ENCODE data around the gene NTHL1.

Gene NTHL1

DNA sequence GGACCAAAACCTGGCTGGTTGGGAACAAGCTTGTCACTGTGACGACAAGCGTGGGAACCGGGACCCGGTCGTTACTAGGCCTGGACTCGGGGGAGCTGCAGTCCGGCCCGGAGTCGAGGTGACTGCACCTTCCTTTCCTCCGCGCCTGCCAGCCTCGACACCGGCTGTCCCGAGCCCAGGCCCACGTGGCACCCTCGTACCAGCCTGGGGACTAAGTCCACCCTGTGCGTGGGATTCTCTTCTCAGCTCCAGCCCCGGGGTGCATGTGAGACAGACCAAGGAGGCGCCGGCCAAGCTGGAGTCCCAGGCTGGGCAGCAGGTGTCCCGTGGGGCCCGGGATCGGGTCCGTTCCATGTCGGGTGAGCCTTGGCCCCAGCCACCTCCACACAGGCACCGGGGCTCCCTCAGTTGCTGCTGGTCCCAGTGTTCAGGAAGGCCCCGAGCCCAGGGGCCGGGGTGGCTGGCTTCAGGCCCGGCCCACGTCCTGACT lies 31.7 kb upstream of the NTHL1 start:
- H3K36me3 ChIP-seq (ENCODE audit: insufficient read depth, low read length): peaks cover 4% of the 10 kb centered on the region
- H3K9ac ChIP-seq (ENCODE audit: low read depth, low read length): no peak overlapping the region
- no peaks in the 10 kb centered on the region for H3K4me1 ChIP-seq (ENCODE audit: insufficient read depth, low read length)
- H3K9me3 ChIP-seq (ENCODE audit: control insufficient read depth, insufficient read depth, low read length): no peaks in the 10 kb centered on the region

GRCh38 chr16:2078691-2079090 lies 31.1 kb upstream of the NTHL1 start:
- no peak overlapping the region for H3K9ac ChIP-seq (ENCODE audit: low read depth, low read length)
- no peaks in the 10 kb centered on the region for H3K4me1 ChIP-seq (ENCODE audit: insufficient read depth, low read length)
- peaks cover 4% of the 10 kb centered on the region for H3K36me3 ChIP-seq (ENCODE audit: insufficient read depth, low read length)
- H3K9me3 ChIP-seq (ENCODE audit: control insufficient read depth, insufficient read depth, low read length): no peaks in the 10 kb centered on the region

DNA sequence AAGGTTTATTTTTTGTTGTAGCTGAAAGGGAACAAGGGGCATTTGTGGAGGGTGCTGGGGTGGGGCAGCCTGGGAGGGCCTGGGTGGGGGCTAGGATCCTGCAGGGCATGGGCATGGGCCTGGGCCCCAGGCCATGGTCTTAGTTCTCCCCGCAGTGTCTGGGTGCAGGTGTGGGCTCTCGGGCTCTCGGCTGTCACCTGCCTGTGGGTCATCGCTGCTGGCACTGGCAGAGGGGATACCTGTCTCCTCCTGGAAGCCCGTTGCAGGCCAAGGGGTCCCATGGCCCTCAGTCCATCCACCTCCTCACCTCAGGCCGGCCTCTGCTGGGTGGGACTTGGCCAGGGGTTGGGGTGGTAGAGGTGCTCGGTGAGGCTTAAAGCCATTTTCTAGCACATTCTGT lies 30.5 kb upstream of the NTHL1 start:
- Histone ChIP-seq H3K4me1 (ENCODE audit: insufficient read depth, low read length) (no peaks in the 10 kb centered on the region), H3K9me3 (ENCODE audit: control insufficient read depth, insufficient read depth, low read length) (no peaks in the 10 kb centered on the region), H3K36me3 (ENCODE audit: insufficient read depth, low read length) (peaks cover 4% of the 10 kb centered on the region), H3K9ac (ENCODE audit: low read depth, low read length) (no peak overlapping the region)

DNA sequence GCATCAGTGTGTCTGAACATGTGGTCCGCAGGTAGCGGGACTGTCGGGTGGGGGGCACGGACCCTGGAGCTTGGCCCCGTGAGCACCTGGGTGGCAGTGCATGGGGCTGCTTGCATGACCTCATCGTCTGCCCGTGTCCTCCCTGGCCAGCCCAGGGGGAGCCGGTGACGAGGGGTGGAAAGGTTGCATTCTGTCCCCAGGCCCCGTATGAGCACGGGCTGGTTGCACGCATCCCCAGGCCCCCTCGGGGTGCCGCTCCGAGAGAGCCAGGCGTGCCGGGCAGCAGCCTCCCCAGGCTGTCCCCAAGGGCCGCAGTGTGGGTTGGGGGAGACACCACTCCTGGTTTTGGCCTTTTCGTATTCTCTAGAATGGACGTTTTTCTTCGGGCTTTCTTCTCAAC lies 30.1 kb upstream of the NTHL1 start:
- Histone ChIP-seq H3K36me3 (ENCODE audit: insufficient read depth, low read length) (peaks cover 4% of the 10 kb centered on the region), H3K9ac (ENCODE audit: low read depth, low read length) (no peak overlapping the region), H3K4me1 (ENCODE audit: insufficient read depth, low read length) (no peaks in the 10 kb centered on the region), H3K9me3 (ENCODE audit: control insufficient read depth, insufficient read depth, low read length) (no peaks in the 10 kb centered on the region)

- Histone ChIP-seq H3K9me3 (ENCODE audit: control insufficient read depth, insufficient read depth, low read length) (no peaks in the 10 kb centered on the region), H3K9ac (ENCODE audit: low read depth, low read length) (no peak overlapping the region), H3K4me1 (ENCODE audit: insufficient read depth, low read length) (no peaks in the 10 kb centered on the region), H3K36me3 (ENCODE audit: insufficient read depth, low read length) (peaks cover 4% of the 10 kb centered on the region)
Observed at GRCh38 chr16:2077016-2077415, 29.4 kb upstream of the NTHL1 start.

- Histone ChIP-seq H3K4me1 (ENCODE audit: insufficient read depth, low read length) (no peaks in the 10 kb centered on the region), H3K36me3 (ENCODE audit: insufficient read depth, low read length) (peaks cover 4% of the 10 kb centered on the region), H3K9ac (ENCODE audit: low read depth, low read length) (no peak overlapping the region), H3K9me3 (ENCODE audit: control insufficient read depth, insufficient read depth, low read length) (no peaks in the 10 kb centered on the region)
Observed at GRCh38 chr16:2076072-2076865, 28.6 kb upstream of the NTHL1 start.

DNA sequence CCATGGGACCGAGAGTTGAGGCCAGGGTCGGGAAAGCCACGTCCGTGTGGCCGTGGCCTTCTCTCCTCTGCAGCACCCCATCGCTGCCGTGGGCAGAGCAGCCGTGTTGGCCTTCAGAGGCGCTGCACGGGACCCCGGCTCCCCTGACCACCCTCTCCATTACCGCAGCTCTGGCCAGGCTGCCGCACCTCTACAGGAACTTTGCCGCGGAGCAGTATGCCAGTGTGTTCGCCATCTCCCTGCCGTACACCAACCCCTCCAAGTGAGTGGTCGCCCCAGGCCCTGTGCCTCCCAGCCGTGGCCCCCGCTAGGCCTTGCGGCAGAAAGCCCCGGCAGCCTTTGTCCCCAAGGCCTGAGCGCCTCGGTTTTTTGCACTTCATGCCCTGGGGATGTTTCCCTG lies 28.0 kb upstream of the NTHL1 start:
- H3K9ac ChIP-seq (ENCODE audit: low read depth, low read length): no peak overlapping the region
- H3K36me3 ChIP-seq (ENCODE audit: insufficient read depth, low read length): peaks cover 4% of the 10 kb centered on the region
- H3K9me3 ChIP-seq (ENCODE audit: control insufficient read depth, insufficient read depth, low read length): no peaks in the 10 kb centered on the region
- H3K4me1 ChIP-seq (ENCODE audit: insufficient read depth, low read length): no peaks in the 10 kb centered on the region

DNA sequence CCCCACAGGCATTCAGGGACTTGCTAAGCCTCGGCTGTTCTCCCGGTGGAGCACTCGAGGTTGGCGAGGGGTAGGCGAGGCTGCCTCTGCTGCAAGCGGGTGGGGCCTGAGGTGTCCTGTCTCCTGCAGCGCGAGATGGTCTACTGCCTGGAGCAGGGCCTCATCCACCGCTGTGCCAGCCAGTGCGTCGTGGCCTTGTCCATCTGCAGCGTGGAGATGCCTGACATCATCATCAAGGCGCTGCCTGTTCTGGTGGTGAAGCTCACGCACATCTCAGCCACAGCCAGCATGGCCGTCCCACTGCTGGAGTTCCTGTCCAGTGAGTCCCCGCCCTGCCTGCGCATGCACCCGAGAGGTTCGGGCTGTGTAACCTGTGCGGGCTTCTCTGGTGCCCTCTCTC lies 26.4 kb upstream of the NTHL1 start:
- Histone ChIP-seq H3K9ac (ENCODE audit: low read depth, low read length) (no peak overlapping the region), H3K36me3 (ENCODE audit: insufficient read depth, low read length) (peaks cover 4% of the 10 kb centered on the region), H3K9me3 (ENCODE audit: control insufficient read depth, insufficient read depth, low read length) (no peaks in the 10 kb centered on the region), H3K4me1 (ENCODE audit: insufficient read depth, low read length) (no peaks in the 10 kb centered on the region)

GRCh38 chr16:2072926-2073325 lies 25.3 kb upstream of the NTHL1 start:
- H3K9ac ChIP-seq (ENCODE audit: low read depth, low read length): no peak overlapping the region
- peaks cover 4% of the 10 kb centered on the region for H3K36me3 ChIP-seq (ENCODE audit: insufficient read depth, low read length)
- H3K4me1 ChIP-seq (ENCODE audit: insufficient read depth, low read length): no peaks in the 10 kb centered on the region
- no peaks in the 10 kb centered on the region for H3K9me3 ChIP-seq (ENCODE audit: control insufficient read depth, insufficient read depth, low read length)

DNA sequence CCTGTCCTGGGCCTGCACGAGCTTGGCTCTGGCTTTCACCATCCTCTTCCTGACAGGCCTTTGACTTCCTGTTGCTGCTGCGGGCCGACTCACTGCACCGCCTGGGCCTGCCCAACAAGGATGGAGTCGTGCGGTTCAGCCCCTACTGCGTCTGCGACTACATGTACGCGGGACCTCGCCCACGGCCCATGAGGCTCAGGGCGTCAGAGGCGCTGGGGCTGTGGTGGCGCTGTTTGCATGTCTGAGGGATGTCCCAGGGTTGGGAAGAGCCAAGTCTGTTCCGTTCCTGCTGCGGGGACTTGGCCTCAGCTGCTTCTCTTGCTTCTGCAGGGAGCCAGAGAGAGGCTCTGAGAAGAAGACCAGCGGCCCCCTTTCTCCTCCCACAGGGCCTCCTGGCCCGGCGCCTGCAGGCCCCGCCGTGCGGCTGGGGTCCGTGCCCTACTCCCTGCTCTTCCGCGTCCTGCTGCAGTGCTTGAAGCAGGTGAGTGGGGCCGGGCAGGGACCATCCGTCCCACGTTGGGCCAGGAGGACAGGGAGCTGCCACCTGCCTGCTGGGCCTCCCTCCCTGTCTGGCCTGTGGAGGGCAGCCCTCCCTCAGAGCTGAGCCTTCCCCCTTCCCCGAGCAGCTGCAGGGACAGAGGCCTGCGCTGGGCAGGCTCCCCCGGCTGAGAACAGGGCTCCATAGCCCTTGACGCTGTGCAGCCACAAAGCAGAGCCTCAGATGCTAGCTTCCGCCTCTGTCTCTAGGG lies 24.0 kb upstream of the NTHL1 start:
- Histone ChIP-seq H3K9ac (ENCODE audit: low read depth, low read length) (no peak overlapping the region), H3K4me1 (ENCODE audit: insufficient read depth, low read length) (no peaks in the 10 kb centered on the region), H3K9me3 (ENCODE audit: control insufficient read depth, insufficient read depth, low read length) (no peaks in the 10 kb centered on the region), H3K36me3 (ENCODE audit: insufficient read depth, low read length) (no peaks in the 10 kb centered on the region; the same call in none of the 2 replicates)

DNA sequence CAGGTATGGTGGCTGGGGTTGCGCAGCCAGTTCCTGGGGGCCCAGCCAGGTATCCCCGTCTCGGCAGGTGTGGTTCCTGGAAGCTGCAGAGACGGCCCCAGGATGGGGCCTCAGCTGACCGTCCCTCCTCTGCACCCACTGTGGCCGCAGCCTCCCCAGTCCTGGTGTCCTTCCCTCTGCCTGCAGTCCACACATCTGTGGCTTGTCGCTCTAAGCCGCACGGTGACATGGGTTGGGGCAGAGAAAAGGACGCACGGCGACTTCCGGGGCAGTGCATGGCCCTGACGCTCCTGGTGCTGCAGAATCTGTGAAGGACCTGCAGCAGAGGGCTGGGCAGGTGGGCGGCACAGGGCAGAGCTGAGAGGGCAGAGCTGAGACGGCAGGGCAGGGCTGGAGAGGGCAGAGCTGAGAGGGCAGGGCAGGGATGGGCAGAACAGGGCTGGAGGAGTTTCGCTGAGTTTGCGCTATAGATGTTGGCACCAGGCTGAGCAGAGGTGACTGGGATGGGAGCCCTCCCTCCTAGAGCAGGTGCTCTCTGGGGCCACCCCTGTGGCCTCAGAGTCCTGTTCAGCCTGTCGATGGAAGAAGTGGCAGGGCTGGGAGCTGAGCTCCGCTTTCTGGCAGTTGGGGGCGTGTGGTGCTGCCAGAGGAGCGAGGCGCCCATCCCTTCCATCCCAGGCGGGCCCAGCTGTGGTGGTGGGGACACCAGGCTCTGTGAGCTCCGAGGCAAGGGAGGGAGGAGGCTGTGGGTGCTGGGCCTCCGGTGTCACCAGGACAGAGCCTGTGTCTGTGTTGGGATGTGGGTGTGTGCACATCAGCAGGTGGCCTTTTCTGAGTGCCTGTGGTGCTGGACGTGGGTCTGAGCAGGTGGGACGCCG lies 23.2 kb upstream of the NTHL1 start:
- H3K4me1 ChIP-seq (ENCODE audit: insufficient read depth, low read length): no peaks in the 10 kb centered on the region
- no peaks in the 10 kb centered on the region for H3K9me3 ChIP-seq (ENCODE audit: control insufficient read depth, insufficient read depth, low read length)
- H3K9ac ChIP-seq (ENCODE audit: low read depth, low read length): no peak overlapping the region
- H3K36me3 ChIP-seq (ENCODE audit: insufficient read depth, low read length): peaks cover 5% of the 10 kb centered on the region

DNA sequence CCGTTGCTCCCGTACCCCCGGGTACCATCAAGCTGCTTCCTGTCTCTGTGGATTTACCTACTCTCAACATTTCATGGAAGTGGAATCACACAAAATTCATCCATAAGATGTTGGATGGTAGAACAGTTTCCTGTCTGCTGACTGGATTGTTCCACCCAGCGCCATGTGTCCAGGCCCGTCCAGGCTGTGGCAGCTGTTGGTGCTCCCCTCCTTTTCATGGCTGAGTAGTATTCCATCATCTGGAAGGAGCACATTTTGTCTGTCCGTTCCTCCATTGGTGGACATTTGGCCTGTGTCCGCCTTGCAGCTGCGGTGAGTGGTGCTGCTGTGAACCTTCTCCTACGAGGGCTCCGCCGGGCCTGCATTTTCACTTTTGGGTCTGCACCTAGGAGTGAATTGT lies 18.5 kb upstream of the NTHL1 start:
- no peak overlapping the region for H3K9ac ChIP-seq (ENCODE audit: low read depth, low read length)
- no peaks in the 10 kb centered on the region for H3K9me3 ChIP-seq (ENCODE audit: control insufficient read depth, insufficient read depth, low read length)
- H3K36me3 ChIP-seq (ENCODE audit: insufficient read depth, low read length): peaks cover 9% of the 10 kb centered on the region; the same call in 1 of the 2 replicates
- H3K4me1 ChIP-seq (ENCODE audit: insufficient read depth, low read length): no peaks in the 10 kb centered on the region

DNA sequence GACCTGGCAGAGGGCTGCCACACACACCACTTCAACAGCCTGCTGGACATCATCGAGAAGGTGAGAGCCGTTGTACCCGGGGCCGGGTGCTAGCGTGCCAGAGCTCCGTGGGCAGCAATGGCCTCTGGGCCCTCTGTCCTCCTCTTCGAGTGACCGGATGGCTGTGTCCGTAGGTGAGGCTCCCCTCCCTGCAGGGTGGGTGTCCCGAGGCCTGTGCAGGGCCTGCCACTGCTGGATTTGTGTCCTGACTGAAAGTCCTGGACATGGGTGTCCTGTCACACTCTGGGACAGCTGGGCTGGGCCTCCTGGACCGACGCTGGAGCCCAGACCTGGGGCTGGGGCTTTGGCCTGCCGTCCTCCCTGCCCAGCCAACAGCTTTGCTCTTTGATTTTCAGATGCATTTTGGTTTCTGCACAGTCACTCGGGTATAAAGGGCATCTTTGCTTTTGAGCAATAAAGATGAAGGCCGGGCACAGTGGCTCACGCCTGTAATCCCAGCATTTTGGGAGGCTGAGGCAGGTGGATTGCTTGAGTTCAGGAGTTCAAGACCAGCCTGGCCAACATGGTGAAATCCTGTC lies 16.8 kb upstream of the NTHL1 start:
- Histone ChIP-seq H3K9ac (ENCODE audit: low read depth, low read length) (no peak overlapping the region), H3K9me3 (ENCODE audit: control insufficient read depth, insufficient read depth, low read length) (no peaks in the 10 kb centered on the region), H3K4me1 (ENCODE audit: insufficient read depth, low read length) (no peaks in the 10 kb centered on the region), H3K36me3 (ENCODE audit: insufficient read depth, low read length) (peaks cover 9% of the 10 kb centered on the region)

GRCh38 chr16:2063861-2064260 lies 16.2 kb upstream of the NTHL1 start:
- H3K4me1 ChIP-seq (ENCODE audit: insufficient read depth, low read length): no peaks in the 10 kb centered on the region
- H3K36me3 ChIP-seq (ENCODE audit: insufficient read depth, low read length): peaks cover 9% of the 10 kb centered on the region

More at GRCh38 chr16:2063861-2064260, 16.2 kb upstream of the NTHL1 start:
- H3K9ac ChIP-seq (ENCODE audit: low read depth, low read length): no peak overlapping the region
- H3K9me3 ChIP-seq (ENCODE audit: control insufficient read depth, insufficient read depth, low read length): no peaks in the 10 kb centered on the region

All from ES-I3 (cell line).